GM10266 (cell line): Measurements from ENCODE around the gene EPDR1.

Experiments
- DNase-seq: peaks from one replicate; pipeline ENCODE4 v3.0.0; 2012; ENCODE audit errors: extremely low spot score
- TF ChIP-seq, protein P1 (sequence below): IDR thresholded peaks from 2 replicates; pipeline ENCODE4 v1.5.1; 2012; ENCODE audit warnings: mild to moderate bottlenecking, low read depth; ENCODE audit not compliant: control insufficient read depth, insufficient read depth; ENCODE audit errors: missing control alignments

Gene EPDR1

DNA sequence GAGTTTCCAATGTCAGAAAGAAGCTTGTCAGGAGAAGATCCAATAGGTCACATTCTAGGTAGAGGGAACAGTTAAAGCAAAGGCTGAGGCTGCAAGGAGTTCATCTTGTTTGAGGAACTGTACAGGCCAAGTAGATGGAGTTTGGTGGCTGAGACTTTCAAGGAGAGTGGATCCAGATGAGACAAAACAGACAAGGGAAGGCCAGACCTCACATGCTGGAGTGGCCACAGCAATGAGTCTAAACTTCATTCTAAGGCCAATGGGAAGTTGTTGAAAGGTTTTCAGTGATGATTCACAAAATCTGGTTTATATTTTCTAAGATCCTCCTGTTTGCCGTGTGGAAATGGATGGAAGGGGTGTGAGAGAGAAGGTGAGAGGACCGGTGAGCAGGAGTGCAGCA lies 40.0 kb downstream of the EPDR1 start:
- TF ChIP-seq, protein P1, sequence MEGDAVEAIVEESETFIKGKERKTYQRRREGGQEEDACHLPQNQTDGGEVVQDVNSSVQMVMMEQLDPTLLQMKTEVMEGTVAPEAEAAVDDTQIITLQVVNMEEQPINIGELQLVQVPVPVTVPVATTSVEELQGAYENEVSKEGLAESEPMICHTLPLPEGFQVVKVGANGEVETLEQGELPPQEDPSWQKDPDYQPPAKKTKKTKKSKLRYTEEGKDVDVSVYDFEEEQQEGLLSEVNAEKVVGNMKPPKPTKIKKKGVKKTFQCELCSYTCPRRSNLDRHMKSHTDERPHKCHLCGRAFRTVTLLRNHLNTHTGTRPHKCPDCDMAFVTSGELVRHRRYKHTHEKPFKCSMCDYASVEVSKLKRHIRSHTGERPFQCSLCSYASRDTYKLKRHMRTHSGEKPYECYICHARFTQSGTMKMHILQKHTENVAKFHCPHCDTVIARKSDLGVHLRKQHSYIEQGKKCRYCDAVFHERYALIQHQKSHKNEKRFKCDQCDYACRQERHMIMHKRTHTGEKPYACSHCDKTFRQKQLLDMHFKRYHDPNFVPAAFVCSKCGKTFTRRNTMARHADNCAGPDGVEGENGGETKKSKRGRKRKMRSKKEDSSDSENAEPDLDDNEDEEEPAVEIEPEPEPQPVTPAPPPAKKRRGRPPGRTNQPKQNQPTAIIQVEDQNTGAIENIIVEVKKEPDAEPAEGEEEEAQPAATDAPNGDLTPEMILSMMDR: no peak

DNA sequence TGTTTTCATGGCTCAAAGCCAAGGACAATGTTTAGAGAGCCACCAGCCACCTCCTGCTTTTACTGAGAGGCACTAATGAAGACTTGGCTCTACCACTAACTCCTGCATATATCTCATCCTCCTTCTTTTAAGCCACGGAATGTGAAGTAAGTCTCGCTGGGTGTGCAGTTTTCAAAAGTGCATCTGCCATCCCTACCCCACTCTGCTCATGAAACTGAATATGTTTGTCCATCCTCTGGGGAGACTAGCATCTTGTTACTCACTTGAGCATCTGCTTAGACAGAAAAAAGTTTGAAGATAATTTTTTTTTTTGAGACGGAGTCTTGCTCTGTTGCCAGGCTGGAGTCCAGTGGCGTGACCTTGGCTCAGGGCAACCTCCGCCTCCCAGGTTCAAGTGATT lies 40.8 kb downstream of the EPDR1 start:
- DNase-seq: no peak
- TF ChIP-seq, protein P1: no peak

More for the DNA sequence above, 40.0 kb downstream of the EPDR1 start:
- DNase-seq: no peak

DNA sequence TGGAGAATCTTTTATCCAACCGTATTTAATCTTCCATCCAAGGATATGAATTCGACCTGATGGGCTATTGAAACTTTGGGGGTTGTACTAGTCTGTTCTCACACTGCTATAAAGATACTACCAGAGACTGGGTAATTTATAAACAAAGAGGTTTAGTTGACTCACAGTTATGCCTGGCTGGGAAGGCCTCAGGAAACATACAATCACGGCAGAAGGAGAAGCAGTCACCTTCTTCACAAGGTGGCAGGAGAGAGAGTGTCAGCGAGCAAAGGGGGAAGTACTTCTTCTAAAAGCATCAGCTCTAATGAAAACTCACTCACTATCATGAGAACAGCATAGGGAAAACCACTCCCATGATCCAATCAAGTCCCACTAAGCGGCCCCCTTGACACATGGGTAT lies 43.8 kb downstream of the EPDR1 start:
- TF ChIP-seq, protein P1: no peak
- no peak for DNase-seq

DNA sequence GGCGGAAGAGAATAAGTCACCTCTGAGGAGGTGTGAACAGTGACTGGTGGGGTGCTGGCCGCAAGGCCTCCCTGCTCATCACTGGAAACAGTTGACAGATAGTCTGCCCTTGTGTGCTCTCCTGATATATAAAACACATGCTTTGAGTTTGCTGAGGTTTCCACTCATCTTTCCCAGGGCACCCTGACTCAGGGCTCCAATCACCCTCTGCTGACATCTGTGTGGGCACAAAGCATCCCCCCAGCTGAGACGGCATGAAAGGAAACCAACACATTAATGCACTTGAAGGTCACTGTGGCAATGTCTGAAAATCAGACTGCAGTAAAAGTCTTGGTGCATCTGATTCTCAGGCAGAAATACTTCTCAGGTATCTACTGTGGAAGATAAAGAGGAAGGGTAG lies 49.8 kb downstream of the EPDR1 start:
- DNase-seq: no peak
- TF ChIP-seq, protein P1: no peak

DNA sequence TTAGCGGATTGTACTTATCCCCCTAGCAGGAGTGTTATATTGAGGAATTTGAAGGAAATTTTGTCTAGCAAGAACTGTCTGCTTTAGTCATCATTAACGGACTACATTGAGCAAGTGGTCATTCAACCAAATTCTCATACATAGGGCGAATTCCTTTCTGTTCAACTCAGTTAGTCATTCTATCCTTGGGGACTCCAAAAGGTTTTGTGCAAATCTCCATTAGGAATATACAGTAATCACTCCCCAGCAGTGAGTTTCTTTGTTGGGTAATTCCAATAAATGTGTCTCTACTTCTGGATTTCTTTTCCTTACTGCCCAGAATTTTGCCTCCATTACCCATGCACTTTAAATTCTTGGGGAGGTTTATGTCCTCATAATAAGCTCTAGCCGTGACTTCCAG lies 51.1 kb downstream of the EPDR1 start:
- no peak for DNase-seq
- TF ChIP-seq, protein P1: no peak

DNA sequence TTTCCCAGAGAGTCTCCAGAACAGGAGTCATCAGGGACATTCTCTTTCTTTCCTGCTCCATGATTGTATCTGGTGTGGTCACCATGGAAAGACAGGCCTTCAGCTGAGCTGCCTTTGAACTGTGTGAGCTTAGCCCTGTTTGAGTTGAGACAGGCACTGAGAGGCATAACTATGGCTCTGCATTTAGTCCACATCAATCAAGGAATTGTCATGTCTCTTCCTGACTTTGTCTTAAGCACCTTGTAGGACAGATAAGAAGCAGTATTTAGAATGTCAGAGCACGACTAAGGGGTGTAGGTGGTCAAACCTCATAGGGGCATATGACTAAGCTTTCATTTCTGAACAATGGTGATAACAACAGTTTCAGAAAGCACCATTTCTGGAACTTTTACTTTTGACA lies 53.5 kb downstream of the EPDR1 start:
- TF ChIP-seq, protein P1: no peak
- no peak for DNase-seq

DNA sequence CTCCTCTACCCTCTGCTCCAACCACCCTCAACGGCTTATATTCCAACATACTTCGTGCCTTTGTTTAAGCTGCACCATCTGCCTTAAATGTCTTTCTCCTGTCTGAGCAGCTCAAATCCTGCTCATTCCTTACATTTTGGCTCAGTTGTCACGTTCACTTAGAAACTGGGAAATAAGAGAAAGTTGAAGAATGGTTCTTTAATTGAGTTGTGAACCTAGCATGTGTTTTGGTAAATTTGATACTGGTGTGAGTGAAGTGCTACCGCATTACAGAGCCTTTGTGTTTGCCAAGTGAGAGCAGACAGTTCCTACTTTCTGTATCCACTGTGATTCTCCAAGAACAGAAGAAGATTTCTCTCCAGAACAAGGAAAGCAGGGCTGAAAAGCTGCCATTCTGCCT lies 54.3 kb downstream of the EPDR1 start:
- DNase-seq: no peak
- TF ChIP-seq, protein P1: no peak
